OCI-LY1 (cell line): ENCODE data around the gene STAC2.

ENCODE experiments used
- EZH2 ChIP-seq: fragments of 200-600 bp; sonication (generic), shearing (Covaris generic); IDR thresholded peaks from 2 replicates; pipeline ENCODE4 v1.8.0; 2017; ENCODE audit warnings: borderline replicate concordance, mixed run types, mild to moderate bottlenecking, antibody characterized with exemption, low read length, moderate library complexity, mixed read lengths
- TF ChIP-seq, protein P1 (sequence below): fragments of 200-600 bp; sonication (generic), shearing (Covaris generic); IDR thresholded peaks from 2 replicates; pipeline ENCODE4 v1.5.1; 2017; ENCODE audit warnings: mild to moderate bottlenecking, antibody characterized with exemption, low read length, moderate library complexity, mixed read lengths

DNA sequence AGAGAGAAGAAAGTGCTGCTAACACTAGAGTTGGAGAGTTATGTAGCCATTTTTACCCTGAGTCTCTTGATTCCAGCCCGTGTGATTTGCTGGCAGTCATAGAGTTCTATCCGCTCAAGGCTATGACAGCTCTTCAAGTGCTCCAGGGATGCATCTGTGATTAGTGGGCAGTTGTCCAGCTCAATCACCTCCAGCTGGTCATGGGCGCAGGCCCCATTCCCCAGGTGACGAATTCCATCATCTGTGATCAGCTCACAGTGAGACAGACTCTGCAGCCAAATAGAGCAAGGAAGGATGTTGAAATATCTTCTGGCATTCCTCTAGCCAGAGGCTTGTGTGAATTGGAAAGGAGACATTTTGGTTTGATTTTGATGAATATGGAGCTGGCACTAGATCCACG is 38.4 kb upstream of the STAC2 start:
- TF ChIP-seq, protein P1, sequence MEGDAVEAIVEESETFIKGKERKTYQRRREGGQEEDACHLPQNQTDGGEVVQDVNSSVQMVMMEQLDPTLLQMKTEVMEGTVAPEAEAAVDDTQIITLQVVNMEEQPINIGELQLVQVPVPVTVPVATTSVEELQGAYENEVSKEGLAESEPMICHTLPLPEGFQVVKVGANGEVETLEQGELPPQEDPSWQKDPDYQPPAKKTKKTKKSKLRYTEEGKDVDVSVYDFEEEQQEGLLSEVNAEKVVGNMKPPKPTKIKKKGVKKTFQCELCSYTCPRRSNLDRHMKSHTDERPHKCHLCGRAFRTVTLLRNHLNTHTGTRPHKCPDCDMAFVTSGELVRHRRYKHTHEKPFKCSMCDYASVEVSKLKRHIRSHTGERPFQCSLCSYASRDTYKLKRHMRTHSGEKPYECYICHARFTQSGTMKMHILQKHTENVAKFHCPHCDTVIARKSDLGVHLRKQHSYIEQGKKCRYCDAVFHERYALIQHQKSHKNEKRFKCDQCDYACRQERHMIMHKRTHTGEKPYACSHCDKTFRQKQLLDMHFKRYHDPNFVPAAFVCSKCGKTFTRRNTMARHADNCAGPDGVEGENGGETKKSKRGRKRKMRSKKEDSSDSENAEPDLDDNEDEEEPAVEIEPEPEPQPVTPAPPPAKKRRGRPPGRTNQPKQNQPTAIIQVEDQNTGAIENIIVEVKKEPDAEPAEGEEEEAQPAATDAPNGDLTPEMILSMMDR, result no peak
- TF ChIP-seq EZH2, result no peak
